CD4-positive, alpha-beta T cell treated with Interleukin-4 for 4 hours (primary cell): ENCODE measurements around the gene ZNF484.
"Not testable (repeated sequence)": the region's sequence is repeated elsewhere in the genome, so short reads cannot be mapped to it uniquely, and the experiment has no call there.

ENCODE experiments used
- DNase-seq: peaks from one replicate; pipeline ENCODE4 v3.0.0-alpha.2; 2020

ZNF484 gene

DNA sequence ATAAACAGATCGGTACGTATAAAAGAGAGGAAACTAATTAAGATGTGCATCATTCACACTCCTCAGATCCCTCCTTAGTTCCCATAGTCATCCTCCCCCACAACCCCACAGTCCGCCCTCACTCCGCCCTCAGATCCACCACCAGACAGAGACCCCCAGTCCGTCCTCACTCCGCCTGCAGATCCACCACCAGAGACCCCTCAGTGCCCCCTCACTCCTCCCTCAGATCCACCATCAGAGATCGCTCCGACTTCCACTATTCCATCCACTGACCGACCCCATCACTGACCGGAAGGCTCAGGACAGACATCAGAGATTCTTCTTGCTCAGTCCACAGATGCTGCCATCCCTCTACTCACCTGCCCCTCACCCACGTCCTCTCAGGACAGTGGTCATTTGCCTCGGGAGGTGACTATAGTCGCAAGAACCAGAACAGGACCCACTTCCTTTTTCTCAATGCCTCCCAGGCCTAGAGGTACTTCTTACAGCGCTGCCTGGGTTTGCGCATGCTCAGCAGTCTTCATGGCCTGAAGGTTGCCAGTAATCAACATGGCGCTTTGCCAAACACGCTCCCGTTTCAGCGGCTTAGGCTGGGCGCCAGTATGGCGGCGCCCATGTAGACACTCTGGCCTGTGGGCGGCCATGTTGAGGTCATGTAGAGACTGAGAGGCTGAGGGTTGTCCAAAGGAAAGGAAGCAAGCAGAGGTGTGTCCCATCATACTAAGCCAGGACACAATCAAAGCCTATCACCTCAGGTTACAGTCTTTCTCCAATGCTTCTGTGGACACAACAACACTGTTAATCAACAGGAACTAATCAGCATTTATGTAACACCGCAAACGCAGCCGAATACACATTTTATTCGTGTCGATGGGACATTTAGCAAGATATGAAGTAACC is at the start of gene ZNF484:
TSS of gene ZNF484 (minus strand) at position 508 of the 900 bp plus-strand sequence. CDS start 3,009 bp downstream, outside the sequence.
- peak; percentile 98 for DNase-seq

DNA sequence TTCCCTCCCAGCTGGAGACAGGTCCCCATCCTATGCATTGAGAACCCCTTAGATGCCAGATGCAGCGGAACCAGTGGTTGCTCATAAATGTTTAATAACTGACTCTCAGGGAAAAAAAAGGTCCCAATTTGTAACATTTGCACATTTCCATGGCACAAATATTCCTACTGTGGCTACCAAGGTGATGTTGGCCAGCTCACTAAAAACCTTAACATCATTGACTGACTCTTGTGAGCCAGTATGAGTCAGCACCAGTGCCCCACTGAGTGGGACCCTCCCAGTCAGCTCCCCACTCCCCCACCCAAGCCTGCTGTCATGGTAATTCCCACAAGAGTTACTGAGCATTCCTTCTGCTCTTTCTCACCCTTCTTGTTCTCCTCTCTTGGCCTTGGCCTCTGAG is 42.6 kb upstream of the ZNF484 start:
- no peak for DNase-seq

DNA sequence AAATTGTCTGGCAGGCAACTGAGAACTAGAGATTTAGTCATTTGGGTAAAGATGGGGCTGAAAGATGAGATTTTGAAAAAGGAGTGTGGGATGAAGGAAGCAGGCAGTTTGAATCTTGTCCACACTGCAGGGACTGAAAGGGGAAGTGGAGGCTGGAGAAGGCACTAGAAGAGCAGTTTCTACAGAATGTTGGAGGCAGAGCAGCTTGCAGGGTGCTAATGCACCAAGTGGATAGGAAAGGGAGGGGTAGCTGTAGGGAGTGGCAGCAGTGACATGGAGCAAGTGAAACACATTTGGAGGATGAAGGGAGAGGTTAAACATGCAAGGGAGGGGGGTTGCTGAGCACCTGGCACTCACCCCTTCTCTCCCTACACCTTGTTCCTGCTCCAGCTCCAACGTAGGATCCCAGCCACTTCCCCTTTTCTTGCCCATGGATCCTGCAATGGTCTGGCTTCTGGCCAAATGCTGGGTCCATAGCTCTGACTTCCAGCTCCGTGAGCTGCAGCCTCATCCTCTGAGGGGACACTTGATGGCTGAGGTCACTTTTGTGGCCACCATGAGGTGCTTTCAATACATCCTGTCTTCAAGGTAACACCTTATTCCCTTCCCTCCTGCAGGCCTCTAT is 39.5 kb upstream of the ZNF484 start:
- DNase-seq, result no peak

DNA sequence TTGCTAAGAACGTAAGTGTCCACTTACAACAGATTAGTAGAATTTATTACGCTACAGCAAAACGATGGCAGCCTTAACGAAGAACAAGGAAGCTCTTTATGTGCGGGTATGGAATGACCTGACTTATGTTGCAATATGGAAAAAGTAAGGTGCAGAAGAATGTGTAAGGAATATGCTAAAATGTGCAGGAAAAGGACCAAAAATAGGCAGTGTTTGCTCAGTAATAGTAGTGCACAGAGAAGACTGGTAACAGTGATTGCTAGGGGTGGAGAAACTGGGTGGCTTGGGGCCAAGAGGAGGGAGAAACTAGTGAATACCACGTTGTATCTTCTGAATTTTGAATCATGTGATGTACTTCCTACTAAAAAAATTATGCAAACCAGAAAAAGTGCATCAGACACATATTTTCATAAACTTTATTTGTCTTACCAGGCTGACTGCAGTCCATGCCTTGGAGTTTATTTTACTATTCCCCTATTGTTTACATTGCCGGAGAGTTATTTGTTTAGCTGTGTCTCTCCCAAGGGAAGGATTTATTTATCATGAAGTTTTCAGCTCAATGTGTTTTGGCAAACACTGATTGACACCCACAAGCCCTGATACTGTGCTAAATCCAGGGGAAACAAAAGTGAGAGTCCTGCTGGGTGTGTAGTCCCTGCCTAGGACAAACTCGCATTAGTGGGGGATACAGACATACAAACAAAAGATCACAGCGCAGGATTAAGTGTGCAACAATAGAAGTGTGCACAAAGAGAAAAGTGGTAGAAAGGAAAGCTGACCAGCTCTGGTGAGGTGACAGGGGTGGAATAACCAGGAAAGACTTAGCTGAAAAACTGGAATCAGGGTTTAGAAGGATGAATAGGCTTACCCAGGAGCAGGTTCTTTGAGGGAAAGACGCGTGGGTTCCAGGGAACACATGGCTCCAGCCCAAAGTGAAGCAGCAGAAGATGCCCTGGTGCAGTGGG is 34.0 kb upstream of the ZNF484 start:
- DNase-seq, result no peak

DNA sequence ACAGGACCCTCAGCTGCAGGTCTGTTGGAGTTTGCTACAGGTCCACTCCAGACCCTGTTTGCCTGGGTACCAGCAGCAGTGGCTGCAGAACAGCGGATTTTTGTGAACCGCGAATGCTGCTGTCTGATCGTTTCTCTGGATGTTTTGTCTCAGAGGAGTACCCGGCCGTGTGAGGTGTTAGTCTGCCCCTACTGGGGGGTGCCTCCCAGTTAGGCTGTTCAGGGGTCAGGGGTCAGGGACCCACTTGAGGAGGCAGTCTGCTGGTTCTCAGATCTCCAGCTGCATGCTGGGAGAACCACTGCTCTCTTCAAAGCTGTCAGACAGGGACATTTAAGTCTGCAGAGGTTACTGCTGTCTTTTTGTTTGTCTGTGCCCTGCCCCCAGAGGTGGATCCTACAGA is 27.3 kb upstream of the ZNF484 start:
- DNase-seq, result not testable (repeated sequence)

DNA sequence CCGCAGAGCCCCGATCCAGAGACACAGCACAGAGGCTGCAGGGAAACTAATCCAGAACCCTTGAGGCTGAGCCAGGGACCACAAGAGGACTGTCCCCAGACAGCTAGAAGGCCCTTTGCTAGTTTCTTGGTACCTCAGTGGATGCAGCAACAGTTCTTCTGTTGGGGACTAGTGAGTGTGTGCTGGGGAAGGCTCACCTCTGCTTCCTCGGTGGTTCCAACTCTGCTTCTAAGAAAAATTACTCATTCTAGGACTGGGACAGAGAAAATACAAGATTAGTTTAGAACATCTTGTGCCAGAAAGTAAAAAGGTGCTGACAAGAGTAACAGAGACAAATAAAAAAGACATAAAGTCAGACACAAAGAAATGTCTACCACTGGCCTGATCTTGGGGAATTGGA is 19.5 kb upstream of the ZNF484 start:
- no peak for DNase-seq

DNA sequence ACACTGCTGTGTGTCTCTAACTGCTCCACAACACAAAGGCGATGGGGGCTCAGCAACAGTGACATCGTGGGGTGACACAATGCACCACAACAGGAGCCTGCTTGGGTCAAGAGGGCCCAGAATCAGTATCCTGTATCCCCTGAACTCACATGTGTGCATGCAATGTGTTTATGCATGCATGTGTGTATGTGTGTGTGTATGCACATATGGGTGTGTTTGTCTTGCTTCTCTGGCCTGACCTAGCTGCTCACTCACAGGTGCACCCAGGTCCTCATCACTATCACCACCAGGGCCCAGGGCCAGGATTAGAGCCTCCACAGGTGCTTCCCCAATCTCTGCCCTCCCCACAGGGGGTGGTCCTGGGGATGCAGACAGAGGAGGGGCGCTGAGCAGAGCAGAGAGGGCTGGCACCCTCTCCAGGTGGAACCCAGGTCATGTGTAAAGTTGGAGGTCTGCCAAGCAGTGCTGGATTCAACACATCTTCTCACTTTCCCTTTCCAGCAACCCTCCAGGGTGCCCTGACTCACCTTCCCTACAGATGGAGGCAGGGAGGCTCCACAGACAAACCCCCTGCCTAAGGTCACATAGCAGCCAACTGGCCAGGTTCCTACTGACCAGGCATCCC is 18.1 kb upstream of the ZNF484 start:
- DNase-seq, result no peak

DNA sequence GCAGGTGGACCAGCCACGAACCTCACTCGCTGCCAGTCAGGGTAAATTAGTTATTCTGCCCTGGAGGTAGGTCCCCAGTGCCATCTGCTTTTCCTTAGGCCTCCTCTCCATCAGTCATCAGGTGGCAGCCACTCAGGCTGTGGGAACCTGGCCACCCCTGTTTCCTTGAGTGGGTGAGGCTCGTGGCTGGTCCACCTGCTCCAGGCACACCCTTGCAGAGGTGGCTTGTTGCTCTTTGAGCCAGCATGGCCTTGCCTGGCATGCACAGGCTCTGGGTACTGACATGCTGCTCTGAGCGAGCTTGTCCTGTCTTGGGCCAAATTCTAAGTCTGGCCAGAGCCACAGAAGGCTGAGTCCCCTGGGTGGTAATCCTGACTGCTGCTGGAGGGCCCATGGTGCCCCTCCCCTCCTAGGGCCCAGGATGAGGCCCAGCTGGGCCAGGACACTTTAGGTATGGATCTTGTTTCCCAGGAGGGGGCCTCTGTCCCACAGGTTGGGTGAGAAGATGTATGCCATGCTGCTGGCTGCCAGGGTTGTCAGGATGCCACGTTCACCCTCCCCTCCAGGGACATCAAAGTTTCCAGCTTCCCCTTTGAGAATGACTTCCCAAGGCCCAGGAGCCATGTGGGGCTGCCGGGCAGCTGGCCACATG is 17.0 kb upstream of the ZNF484 start:
- DNase-seq, result no peak

DNA sequence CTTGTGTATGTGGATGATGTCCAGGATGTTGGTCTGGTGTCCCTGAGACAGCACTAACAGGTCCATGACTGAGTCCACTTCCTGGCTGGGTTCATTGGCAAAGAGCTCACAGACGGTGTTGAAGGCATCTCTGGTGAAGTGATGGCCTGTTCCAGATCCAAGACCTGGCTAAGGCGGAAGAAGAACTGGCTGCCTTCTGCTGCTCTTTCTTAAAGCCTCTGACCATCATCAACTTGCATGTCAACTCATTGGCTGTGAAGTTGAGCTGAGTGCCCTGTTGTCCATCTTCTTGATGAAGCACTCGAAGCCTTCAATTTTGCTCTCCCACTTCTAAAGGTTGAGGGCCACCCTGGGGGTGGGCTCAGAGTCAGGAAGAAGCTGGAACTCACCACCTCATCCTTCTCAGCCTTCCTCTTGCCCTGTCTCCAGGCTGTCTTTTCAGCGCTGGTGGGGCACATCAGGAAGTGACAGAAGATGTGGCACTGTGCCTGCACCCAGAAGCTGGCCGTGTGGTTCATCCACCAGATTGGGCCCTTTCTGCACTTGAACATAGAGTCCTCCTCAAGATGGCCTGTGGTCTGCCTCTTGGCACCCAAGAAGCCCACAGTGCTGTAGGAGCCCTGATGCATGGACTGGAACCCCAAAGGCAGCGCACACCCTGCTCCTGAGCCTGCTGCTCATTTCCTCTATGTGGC is 16.2 kb upstream of the ZNF484 start:
- DNase-seq, result not testable (repeated sequence)

DNA sequence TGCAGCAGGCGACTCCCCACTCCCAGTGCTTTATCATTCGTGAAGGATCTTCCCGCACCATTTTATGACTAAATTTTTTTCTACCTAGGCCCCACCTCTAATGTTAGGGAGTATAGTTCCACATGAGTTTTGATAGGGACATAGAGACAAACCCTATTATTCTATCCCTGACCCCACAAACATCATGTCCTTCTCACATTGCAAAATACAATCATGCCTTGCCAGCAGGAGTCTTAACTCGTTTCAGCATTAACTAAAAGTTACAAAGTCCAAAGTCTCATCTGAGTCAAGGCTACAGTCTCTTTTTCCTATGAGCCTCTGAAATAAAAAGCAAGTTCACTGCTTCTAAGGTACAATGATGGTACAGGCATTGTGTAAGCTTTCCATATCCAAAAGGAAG is 14.4 kb upstream of the ZNF484 start:
- DNase-seq, result not testable (repeated sequence)

DNA sequence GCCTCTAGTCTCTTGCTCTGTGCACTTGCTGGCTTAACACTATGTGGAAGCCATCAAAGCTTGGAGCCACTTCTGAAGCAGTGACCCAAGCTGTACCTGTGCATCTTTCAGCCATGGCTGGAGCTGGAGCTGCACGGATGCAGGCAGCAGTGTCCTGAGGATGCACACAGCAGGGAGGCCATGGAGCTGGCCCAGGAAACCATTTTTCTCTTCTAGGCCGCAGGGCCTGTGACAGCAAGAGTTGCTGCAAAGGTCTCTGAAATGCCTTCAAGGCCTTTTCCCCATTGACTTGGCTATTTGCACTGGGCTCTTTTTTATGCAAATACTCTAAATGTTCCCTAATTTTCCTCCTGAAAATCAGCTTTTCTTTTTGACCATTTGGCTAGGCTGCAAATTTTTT is 12.9 kb upstream of the ZNF484 start:
- no peak for DNase-seq

DNA sequence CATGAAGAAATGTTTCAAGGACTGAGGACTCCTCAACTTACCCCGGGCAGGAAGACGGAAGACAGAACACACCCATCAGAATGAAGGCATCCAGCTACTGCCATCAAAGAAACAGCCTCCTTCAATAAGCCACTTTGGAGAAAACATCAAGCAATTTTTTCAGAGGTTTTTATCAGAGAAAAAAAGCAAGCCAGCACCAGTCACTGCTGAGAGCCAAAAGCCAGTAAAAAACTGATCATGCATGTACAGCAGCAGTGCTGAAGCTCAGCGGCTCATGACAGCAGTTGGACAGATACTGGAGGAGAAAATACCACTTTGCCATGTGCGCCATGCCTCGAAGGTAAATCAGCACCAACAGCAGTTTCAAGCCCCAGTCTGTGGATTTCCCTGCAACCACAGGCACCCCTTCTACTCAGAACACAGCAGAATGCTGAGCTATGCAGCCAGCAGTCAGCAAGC is 10.1 kb upstream of the ZNF484 start:
- no peak for DNase-seq

DNA sequence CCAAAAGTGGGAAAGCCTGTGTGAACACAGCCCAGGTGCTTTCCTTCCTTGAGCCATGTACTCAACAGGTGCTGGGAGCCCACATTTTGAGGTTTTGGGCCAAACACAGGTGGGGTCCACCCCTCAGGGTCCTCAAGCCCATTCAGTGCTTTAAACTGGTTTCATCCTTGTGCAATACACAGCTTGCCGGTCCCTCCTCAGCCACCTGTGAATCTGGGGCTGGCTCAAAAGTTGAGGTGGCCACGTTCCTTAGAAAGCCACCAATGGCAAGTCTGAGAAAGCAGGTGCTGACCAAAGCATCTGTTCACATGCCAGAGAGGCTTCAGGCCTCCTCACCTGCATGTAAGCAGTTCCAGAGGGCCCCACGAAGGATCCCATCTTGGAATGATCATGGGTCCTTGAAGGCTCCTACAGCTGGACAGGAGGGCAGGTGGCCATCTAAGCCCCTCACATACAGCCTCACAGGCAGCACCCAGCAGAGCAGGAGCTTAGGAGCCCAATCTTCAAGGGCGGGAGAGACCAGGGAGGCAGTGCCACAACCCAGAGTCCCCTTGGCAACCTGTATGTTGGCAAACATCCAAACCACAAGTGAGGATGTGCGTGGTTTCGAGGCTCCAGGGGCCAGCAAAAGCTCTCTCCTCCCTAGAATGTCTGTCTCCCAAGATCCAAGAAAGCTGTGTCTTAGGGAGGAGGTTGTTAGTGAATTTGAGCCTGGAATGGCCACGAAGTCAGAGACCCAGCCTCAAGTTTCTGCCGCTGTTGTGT is 9.2 kb upstream of the ZNF484 start:
- DNase-seq, result peak; percentile 47

DNA sequence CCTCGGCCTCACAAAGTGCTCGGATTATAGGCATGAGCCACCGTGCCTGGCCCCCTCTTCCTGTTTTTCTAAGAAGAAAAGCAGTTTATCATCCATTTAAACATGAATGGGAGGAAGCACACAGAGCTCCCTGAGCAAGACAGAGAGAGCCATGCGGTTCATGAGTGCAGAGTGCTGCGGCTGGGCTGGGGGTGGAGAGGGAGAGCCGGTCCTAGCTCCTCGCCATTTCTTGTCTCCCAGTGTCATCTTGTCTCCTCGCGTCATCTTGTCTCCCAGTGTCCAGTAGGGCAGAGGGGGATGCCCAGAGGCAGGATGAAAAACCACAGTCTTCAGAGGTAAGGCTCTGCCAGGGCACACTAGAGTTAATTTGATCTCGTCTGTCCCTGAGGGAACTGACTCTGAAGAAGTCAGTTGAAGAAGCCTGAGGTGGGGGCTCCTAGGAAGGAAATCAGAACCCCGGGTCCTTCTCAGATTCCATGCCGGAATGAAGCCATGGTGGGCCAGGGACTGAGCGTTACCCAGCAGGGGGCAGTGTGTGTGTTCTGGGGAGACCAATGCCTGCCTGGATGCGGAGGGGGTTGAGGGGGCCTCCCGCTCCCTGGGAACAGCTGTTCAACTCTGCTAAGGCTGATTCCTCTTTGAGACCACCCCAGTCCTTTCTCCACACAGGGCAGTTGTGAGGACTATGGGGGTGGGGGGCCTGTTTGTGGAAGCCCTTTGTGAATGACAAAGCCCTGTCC is 6.0 kb upstream of the ZNF484 start:
- not testable (repeated sequence) for DNase-seq

DNA sequence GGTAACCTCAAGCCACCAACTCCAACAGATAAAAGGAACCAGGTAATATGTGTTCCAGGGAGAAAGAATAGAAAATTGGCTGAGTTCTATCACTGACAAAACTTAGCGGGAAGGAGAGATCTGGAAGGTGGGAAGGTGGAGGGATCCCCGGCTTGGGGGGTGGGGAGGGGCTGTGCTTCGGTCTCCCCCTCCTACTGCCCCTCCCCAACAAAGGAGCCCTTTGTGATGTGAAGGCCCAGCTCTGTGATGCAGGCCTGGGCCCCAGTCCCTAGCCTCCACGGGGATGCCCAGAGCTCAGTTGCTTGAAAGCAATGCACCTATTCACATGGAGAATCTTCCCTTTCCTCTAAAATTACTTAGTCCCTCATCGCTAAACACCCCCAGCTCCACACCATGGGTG is 4.4 kb upstream of the ZNF484 start:
- DNase-seq, result no peak

DNA sequence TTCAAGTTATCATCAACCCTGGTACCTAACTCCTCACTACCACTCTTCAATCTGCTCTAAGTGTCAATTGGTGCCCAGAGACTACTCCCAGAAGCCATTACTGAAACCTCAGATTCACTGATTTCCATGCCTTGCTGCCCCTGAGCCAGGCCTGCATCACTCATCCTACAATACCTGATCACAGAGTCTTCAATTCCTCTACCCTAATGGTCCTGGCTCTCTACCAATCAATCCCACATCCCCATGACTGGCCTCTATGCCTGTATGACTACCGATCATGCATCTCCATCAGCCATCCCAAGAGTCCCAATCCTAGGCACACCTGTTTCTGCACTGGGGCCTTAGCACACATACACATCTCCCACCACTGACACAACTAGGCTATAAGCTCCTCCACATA is 2.5 kb downstream of the ZNF484 start:
- no peak for DNase-seq

DNA sequence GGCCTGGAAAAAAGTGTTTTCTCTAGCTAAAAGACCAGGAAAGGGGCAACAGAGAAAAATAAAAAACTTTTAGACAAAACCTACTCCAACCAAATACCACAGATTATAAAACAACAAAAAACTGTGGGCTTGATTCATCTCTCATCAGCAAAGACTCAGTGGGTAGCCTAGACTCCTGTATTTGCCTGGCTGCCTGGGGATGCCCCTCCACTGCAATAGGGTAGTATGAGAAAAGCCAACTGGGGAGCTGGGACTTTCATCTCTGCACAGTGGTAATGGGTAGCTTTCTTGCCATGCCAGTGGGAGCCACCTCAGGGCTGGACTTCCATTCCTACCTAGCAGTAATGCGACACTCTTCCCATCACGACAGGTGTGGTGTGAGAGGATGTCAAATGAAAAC is 7.5 kb downstream of the ZNF484 start:
- no peak for DNase-seq

DNA sequence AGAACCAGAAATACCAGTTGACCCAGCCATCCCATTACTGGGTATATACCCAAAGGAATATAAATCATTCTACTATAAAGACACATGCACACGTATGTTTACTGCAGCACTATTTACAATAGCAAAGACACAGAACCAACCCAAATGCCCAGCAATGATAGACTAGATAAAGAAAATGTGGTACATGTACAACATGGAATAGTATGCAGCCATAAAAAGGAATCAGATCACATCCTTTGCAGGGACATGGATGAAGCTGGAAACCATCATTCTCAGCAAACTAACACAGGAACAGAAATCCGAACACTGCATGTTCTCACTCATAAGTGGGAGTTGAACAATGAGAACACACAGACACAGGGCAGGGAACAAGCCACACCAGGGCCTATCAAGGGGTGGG is 11.2 kb downstream of the ZNF484 start:
- DNase-seq, result not testable (repeated sequence)

DNA sequence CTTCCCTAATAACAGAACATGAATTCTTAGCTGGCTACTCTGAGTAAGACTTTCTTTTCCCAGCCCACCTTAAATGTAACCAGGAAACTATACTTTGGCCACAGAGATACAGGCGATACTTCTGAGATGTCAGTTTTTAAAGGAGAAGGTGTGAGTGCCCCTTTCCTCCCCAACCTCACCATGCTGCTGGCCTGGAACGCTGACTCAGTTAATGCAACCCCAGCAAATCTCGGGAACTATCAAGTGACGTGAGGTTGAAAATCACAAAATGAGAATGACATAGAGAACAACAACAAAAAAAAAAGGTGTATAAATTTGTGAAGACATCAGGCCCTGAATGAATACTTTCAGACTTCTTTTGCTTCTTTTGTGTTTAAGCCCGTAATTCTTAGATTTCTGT is 13.7 kb downstream of the ZNF484 start:
- no peak for DNase-seq

DNA sequence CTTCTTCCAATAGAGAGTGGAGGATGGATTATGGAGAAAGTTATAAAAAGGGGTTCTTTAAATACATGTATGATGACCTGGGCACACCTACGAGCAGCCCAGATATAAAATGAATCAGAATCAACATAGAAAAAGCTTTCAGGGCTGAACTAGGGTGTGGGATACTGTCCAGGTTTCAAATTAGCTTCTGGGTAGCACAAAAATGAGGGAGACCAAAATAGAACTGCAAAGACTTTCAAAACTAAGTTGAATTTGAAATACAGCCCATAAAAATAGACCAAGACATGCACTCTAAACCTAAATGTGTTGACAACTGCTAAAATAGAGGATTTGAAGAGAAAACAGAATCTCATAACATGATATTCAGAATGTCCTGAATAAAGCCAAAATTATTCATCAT is 17.0 kb downstream of the ZNF484 start:
- no peak for DNase-seq
